Keratinocyte (primary cell): ENCODE results near the gene DESI2. TPM values are rescaled to one million over a fixed set of nuclear protein-coding genes. Genes with fewer than 3 reads are reported as not detected.

Experiments
- DNase-seq: peaks from one replicate; pipeline ENCODE4 v3.0.0-alpha.2; 2011; ENCODE audit warnings: low read depth, missing footprints, low spot score
- FAIRE-seq: peaks from 2 replicates; lab custom pipeline; 2011; peaks lifted over from hg19 to GRCh38; lab: Jason Lieb, UNC
- H2AFZ ChIP-seq: 2 replicates; pipeline ENCODE4 v1.6.0; 2012; ENCODE audit warnings: low read length, control low read depth, inconsistent platforms; ENCODE audit not compliant: control insufficient read depth
- H3K27ac ChIP-seq: 2 replicates; pipeline ENCODE4 v1.5.1; 2011; ENCODE audit warnings: low read length; ENCODE audit not compliant: control insufficient read depth, insufficient read depth
- H3K27me3 ChIP-seq: 3 replicates; pipeline ENCODE4 v1.6.0; 2011; ENCODE audit warnings: low read length; ENCODE audit not compliant: control insufficient read depth, insufficient read depth; ENCODE audit errors: extremely low read depth
- H3K36me3 ChIP-seq, 2 experiments: 2 replicates in 1 of 2; 3 replicates in 1 of 2; pipeline ENCODE4 v1.5.1; 2011; ENCODE audit warnings: low read length in 2 of 2, mild to moderate bottlenecking in 1 of 2; ENCODE audit not compliant: control insufficient read depth in 2 of 2, insufficient read depth in 2 of 2; ENCODE audit errors: extremely low read depth in 1 of 2
- H3K4me1 ChIP-seq: 3 replicates; pipeline ENCODE4 v1.5.1; 2011; ENCODE audit warnings: low read length; ENCODE audit not compliant: control insufficient read depth, insufficient read depth; ENCODE audit errors: extremely low read depth
- H3K4me2 ChIP-seq: 3 replicates; pipeline ENCODE4 v1.6.0; 2011; ENCODE audit warnings: low read depth, low read length; ENCODE audit not compliant: control insufficient read depth, insufficient read depth; ENCODE audit errors: extremely low read depth
- H3K4me3 ChIP-seq, 3 experiments: fragments of 200-600 bp in 1 of 3; sonication (generic) in 1 of 3; 2 replicates in 2 of 3; 3 replicates in 1 of 3; pipeline ENCODE4 v1.5.1; 2011 to 2016; ENCODE audit warnings: low read length in 3 of 3, mild to moderate bottlenecking in 3 of 3, control low read depth in 2 of 3, inconsistent platforms in 1 of 3, low read depth in 1 of 3, mixed read lengths in 1 of 3, mixed run types in 1 of 3, moderate library complexity in 1 of 3; ENCODE audit not compliant: control insufficient read depth in 2 of 3, insufficient read depth in 2 of 3; ENCODE audit errors: extremely low read depth in 1 of 3
- H3K79me2 ChIP-seq: 2 replicates; pipeline ENCODE4 v1.6.0; 2012; ENCODE audit warnings: low read length; ENCODE audit not compliant: control insufficient read depth, insufficient read depth
- H3K9ac ChIP-seq: 3 replicates; pipeline ENCODE4 v1.6.0; 2011; ENCODE audit warnings: low read length; ENCODE audit not compliant: control insufficient read depth, insufficient read depth; ENCODE audit errors: extremely low read depth
- H3K9me1 ChIP-seq: 3 replicates; pipeline ENCODE4 v1.6.0; 2011; ENCODE audit warnings: low read length; ENCODE audit not compliant: control insufficient read depth, insufficient read depth; ENCODE audit errors: extremely low read depth
- H3K9me3 ChIP-seq: 2 replicates; pipeline ENCODE4 v1.5.1; 2012; ENCODE audit warnings: low read depth, low read length; ENCODE audit not compliant: control insufficient read depth
- H4K20me1 ChIP-seq: 3 replicates; pipeline ENCODE4 v1.6.0; 2011; ENCODE audit warnings: low read length; ENCODE audit not compliant: control insufficient read depth, insufficient read depth; ENCODE audit errors: extremely low read depth
- EZH2 ChIP-seq: IDR thresholded peaks from one replicate; pipeline ENCODE4 v1.6.1; 2012; ENCODE audit warnings: inconsistent platforms, mild to moderate bottlenecking, low read length, moderate library complexity
- dilution Hi-C: fragments of 300-500 bp; cut with MboI; formaldehyde crosslinking; loops from one replicate; pipeline ENCODE4 v1.7.0; 2020; ENCODE audit warnings: low sequenced_read_pairs; ENCODE audit not compliant: extremely low pct_ligation_motif_present
- polyA plus RNA-seq, 5 experiments: library from polyadenylated mRNA; depleted of rRNA in 3 of 5; stranded (reverse) in 3 of 5; stranded (forward) in 1 of 5; unstranded in 1 of 5; fragments of >200 nt; gene quantifications; 1 replicate in 1 of 5; 2 replicates in 3 of 5; 3 replicates in 1 of 5; pipeline versions ENCODE4 v1.2.1 to v1.2.3, GENCODE V29; 2011 to 2012; ENCODE audit warnings: missing spikeins in 2 of 5, low read depth in 1 of 5, low replicate concordance in 1 of 5
- TF ChIP-seq, protein P1 (sequence below), 3 experiments: IDR thresholded peaks in 1 of 3; conservative IDR thresholded peaks in 1 of 3; optimal IDR thresholded peaks in 1 of 3; 2 replicates in 2 of 3; 3 replicates in 1 of 3; pipeline versions ENCODE3 to v1.5.1; 2011; ENCODE audit warnings: low read length in 3 of 3, mild to moderate bottlenecking in 3 of 3, moderate library complexity in 2 of 3, control low read depth in 1 of 3, inconsistent platforms in 1 of 3; ENCODE audit not compliant: insufficient read depth in 2 of 3; ENCODE audit errors: extremely low read depth in 1 of 3

The DESI2 gene
- polyA plus RNA-seq, 1 donor (not counting 4 experiments of a cell fraction or from before 2014, with no cell fraction given) = 33.9 TPM

DNA sequence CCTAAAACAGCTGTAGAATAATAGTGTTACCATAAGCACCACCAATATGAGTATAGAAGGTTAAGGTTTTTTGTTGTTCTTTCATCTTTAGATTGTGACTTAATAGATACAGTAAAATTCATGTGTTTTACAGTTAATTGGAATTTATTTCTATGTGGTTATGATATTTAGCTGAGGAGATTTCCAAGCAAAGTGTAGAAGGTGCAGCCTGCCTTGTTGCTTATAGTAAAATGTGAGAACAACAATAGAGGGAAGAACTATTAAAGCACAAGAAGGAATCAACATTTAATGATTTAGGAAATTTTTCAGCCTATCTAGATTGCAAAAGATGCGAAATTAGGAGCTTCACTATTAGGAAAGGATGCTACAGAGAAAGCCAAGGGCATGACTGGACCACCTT, 47.9 kb downstream of the DESI2 start:
- no peaks in the 10 kb centered on the region for H3K4me1 ChIP-seq
- FAIRE-seq = no peak
- TF ChIP-seq, protein P1, sequence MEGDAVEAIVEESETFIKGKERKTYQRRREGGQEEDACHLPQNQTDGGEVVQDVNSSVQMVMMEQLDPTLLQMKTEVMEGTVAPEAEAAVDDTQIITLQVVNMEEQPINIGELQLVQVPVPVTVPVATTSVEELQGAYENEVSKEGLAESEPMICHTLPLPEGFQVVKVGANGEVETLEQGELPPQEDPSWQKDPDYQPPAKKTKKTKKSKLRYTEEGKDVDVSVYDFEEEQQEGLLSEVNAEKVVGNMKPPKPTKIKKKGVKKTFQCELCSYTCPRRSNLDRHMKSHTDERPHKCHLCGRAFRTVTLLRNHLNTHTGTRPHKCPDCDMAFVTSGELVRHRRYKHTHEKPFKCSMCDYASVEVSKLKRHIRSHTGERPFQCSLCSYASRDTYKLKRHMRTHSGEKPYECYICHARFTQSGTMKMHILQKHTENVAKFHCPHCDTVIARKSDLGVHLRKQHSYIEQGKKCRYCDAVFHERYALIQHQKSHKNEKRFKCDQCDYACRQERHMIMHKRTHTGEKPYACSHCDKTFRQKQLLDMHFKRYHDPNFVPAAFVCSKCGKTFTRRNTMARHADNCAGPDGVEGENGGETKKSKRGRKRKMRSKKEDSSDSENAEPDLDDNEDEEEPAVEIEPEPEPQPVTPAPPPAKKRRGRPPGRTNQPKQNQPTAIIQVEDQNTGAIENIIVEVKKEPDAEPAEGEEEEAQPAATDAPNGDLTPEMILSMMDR (optimal IDR thresholded peaks at IDR 0.05 in 1 of 3, IDR thresholded peaks at IDR 0.05 in 1 of 3, conservative IDR thresholded peaks at IDR 0.05 in 1 of 3; ENCODE audit: extremely low read depth in 1 of 3, insufficient read depth in 2 of 3, low read length in 3 of 3) = no peak
- no peak for TF ChIP-seq EZH2

DNA sequence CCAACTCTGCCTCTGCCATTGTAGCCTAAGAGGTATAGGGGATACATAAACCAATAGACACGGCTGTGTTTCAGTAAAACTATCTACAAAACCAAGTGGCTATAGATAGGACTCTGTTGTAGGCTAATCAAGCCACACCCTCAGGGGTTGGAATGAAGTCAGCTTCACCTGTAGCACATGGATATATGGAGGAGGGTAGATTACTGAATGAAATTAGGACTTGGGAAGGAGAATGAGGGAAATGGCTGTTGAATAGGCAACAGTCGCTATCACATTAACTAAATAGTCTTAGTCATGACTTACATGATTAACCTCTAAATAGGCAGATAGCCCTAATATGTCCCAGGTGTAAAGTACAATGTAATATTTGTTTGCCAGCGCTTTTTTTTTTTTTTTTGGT, 49.7 kb downstream of the DESI2 start:
- FAIRE-seq = no peak
- no peaks in the 10 kb centered on the region for H3K9me1 ChIP-seq
- H3K79me2 ChIP-seq = no peaks in the 10 kb centered on the region
- no peaks in the 10 kb centered on the region for H3K9me3 ChIP-seq
- peaks cover 0 to 8% of the 10 kb centered on the region in 2 experiments for H3K36me3 ChIP-seq
- H3K4me3 ChIP-seq = no peak overlapping the region
- H3K9ac ChIP-seq = no peak overlapping the region
- no peaks in the 10 kb centered on the region for H3K27me3 ChIP-seq
- no peak for DNase-seq
- no peak overlapping the region for H3K27ac ChIP-seq
- no peaks in the 10 kb centered on the region for H4K20me1 ChIP-seq
- dilution Hi-C loops = no loop called here
- no peak for TF ChIP-seq EZH2
- H3K4me2 ChIP-seq = no peak overlapping the region
- H2AFZ ChIP-seq = no peak overlapping the region
- H3K4me1 ChIP-seq = no peaks in the 10 kb centered on the region

More for the DNA sequence above, 47.9 kb downstream of the DESI2 start:
- no peak overlapping the region for H3K9ac ChIP-seq
- no peak for DNase-seq
- no peaks in the 10 kb centered on the region for H4K20me1 ChIP-seq
- peaks cover 0 to 8% of the 10 kb centered on the region in 2 experiments for H3K36me3 ChIP-seq
- no peak overlapping the region for H3K4me2 ChIP-seq
- H3K27me3 ChIP-seq = no peaks in the 10 kb centered on the region
- H3K9me1 ChIP-seq = no peaks in the 10 kb centered on the region
- no peaks in the 10 kb centered on the region for H3K9me3 ChIP-seq
- no peak overlapping the region for H2AFZ ChIP-seq
- H3K4me3 ChIP-seq = no peak overlapping the region
- H3K79me2 ChIP-seq = no peaks in the 10 kb centered on the region
- H3K27ac ChIP-seq = no peak overlapping the region
- dilution Hi-C loops = no loop called here

DNA sequence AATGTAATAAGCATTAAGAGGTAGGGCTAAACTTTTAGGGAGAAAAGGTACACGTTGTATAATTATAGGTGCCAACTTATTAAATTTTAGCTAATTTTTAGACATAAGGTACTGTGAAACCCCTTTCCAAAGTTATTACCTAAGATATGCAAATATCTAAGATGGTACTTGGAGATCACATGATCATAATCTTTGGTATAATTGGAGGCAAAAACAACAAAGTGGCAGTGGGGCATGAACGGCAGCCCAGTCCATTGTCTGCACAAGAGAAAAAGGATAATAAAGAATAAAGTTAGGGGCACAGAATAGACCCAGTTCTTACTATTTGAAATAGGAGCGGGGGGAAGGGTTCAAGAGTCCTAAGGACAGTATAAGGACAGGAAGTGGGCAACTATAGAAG, 51.2 kb downstream of the DESI2 start:
- Histone ChIP-seq H3K4me2 (no peak overlapping the region), H3K79me2 (no peaks in the 10 kb centered on the region), H3K4me1 (no peaks in the 10 kb centered on the region), H3K9me1 (no peaks in the 10 kb centered on the region), H2AFZ (no peak overlapping the region), H3K27me3 (no peaks in the 10 kb centered on the region), H3K4me3 (no peak overlapping the region), H3K36me3 (peaks cover 0 to 8% of the 10 kb centered on the region in 2 experiments), H3K27ac (no peak overlapping the region), H3K9ac (no peak overlapping the region), H4K20me1 (no peaks in the 10 kb centered on the region), H3K9me3 (no peaks in the 10 kb centered on the region)
- no peak for FAIRE-seq
- dilution Hi-C loops = no loop called here
- TF ChIP-seq, protein P1 (optimal IDR thresholded peaks at IDR 0.05 in 1 of 3, IDR thresholded peaks at IDR 0.05 in 1 of 3, conservative IDR thresholded peaks at IDR 0.05 in 1 of 3; ENCODE audit: extremely low read depth in 1 of 3, insufficient read depth in 2 of 3, low read length in 3 of 3) = no peak
- TF ChIP-seq EZH2 = no peak
- no peak for DNase-seq
